Mesodermal cell (in vitro differentiated cells): Measurements from ENCODE around the gene MMP12.

Experiments
- H3K27ac ChIP-seq: 2 replicates; pipeline ENCODE4 v1.7.0; 2013; ENCODE audit warnings: mild to moderate bottlenecking, low read depth, low read length, moderate library complexity; ENCODE audit not compliant: severe bottlenecking
- H3K36me3 ChIP-seq: 2 replicates; pipeline ENCODE4 v1.7.1; 2013; ENCODE audit warnings: mild to moderate bottlenecking, low read length, moderate library complexity; ENCODE audit not compliant: control insufficient read depth, insufficient read depth
- H3K4me1 ChIP-seq: one replicate; pipeline ENCODE4 v1.7.1; 2013; ENCODE audit warnings: mild to moderate bottlenecking, low read length; ENCODE audit not compliant: insufficient read depth, control insufficient read depth, poor library complexity, severe bottlenecking
- H3K4me3 ChIP-seq: 2 replicates; pipeline ENCODE4 v1.7.0; 2013; ENCODE audit warnings: low read length, control low read depth, mild to moderate bottlenecking; ENCODE audit not compliant: insufficient read depth, poor library complexity, severe bottlenecking; ENCODE audit errors: extremely low read depth
- H3K9me3 ChIP-seq: 2 replicates; pipeline ENCODE4 v1.7.1; 2013; ENCODE audit warnings: mild to moderate bottlenecking, low read length, moderate library complexity; ENCODE audit not compliant: control insufficient read depth
- whole genome bisulfite sequencing, 2 experiments: methylation state at CpG; one replicate each; pipeline ENCODE4 v1.1.5; 2013; ENCODE audit warnings: missing lambda C conversion rate in 2 of 2; ENCODE audit not compliant: insufficient coverage in 2 of 2; 5-methylcytosine and 5-hydroxymethylcytosine counted together

The MMP12 gene

DNA sequence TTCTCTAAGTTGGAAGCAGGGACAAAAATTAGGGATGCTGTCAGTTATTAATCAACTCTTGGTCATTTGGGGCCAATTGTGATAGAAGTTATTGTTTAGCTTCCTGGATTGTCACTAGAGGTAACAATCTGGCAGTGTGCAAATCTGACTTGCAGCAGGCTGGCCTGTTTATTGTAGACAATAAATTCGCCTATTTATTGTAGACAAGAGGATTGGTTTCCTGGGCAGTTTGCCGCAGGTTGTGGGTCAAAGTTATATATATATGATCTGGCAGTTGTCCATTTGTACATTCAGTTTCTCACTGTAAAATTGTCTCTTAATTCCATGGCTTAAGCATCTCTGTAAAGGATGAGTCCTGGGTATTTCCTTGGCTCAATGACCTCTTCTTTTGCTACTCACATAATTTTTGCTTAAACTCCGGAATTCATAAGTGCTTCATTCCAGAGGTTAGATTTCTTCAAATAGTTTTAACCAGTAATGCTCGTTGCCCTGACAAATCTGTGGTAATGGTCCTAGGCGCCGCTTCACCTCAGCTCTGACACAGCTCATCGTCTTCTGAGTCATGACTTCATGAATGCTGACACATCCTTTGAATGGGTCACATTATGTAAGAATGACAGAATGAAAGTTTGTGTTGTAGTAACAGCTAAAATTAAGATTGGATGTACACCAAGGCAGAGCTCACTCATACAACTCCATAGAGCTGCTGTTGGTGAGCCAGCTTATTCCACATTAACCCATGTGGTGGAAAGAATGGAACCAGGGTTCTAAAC lies 23.6 kb downstream of the MMP12 start:
- Histone ChIP-seq H3K4me1 (no peaks in the 10 kb centered on the region), H3K36me3 (no peaks in the 10 kb centered on the region), H3K27ac (no peak overlapping the region), H3K9me3 (no peaks in the 10 kb centered on the region), H3K4me3 (no peak overlapping the region)
- 88 to 95% methylated on average over 5 to 6 of the region's 7 CpGs for WGBS, 2 experiments

GRCh38 chr11:102849311-102849710 lies 25.5 kb downstream of the MMP12 start:
- Histone ChIP-seq H3K27ac (no peak overlapping the region), H3K9me3 (no peaks in the 10 kb centered on the region)
- no CpG with 5 or more reads among the region's 1 CpG for WGBS, 2 experiments

DNA sequence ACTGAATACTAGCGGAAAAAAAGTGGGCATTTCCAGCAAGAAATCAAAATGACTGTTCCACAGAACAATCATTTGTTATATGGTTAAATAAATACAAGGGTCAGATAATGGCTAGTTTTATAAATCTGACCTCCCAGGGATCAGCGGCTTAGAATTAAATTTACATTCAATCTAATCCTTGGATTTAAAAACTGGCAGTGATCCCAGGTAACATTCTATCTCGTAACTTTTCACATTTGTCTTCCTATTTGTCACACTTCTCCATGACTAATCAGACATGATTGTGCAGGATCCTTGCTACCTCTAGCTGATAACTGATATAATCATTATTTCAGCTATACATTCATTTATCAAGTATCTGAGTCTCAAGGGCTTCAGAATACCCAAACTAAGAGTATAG lies 28.5 kb downstream of the MMP12 start:
- 95 to 100% methylated on average over 2 of the region's 3 CpGs for WGBS, 2 experiments
- Histone ChIP-seq H3K36me3 (no peaks in the 10 kb centered on the region), H3K4me3 (no peak overlapping the region), H3K4me1 (peaks cover 5% of the 10 kb centered on the region), H3K9me3 (no peaks in the 10 kb centered on the region), H3K27ac (no peak overlapping the region)

More at GRCh38 chr11:102849311-102849710, 25.5 kb downstream of the MMP12 start:
- Histone ChIP-seq H3K4me3 (no peak overlapping the region), H3K36me3 (no peaks in the 10 kb centered on the region), H3K4me1 (no peaks in the 10 kb centered on the region)

- no peaks in the 10 kb centered on the region for H3K9me3 ChIP-seq
- H3K4me1 ChIP-seq: peaks cover 5% of the 10 kb centered on the region
Observed at GRCh38 chr11:102843489-102843888, 31.3 kb downstream of the MMP12 start, which contains the start of gene MMP3. Gene MMP3, minus strand, starts transcription at chr11:102843609. Its CDS starts 63 bp downstream, at chr11:102843546.

GRCh38 chr11:102842930-102843329 lies 31.9 kb downstream of the MMP12 start:
- Histone ChIP-seq H3K4me1 (peaks cover 5% of the 10 kb centered on the region), H3K27ac (no peak overlapping the region), H3K9me3 (no peaks in the 10 kb centered on the region), H3K4me3 (no peak overlapping the region), H3K36me3 (no peaks in the 10 kb centered on the region)
- no CpG with 5 or more reads among the region's 1 CpG for WGBS, 2 experiments

More at GRCh38 chr11:102843489-102843888, 31.3 kb downstream of the MMP12 start, which contains the start of gene MMP3:
- Histone ChIP-seq H3K27ac (no peak within 1 kb of the TSS), H3K4me3 (no peak within 1 kb of the TSS), H3K36me3 (no peaks in the 10 kb centered on the region)
- 92 to 96% methylated on average over 4 of the region's 4 CpGs for WGBS, 2 experiments

- Histone ChIP-seq H3K4me3 (no peak overlapping the region), H3K4me1 (peaks cover 5% of the 10 kb centered on the region), H3K27ac (no peak overlapping the region), H3K9me3 (no peaks in the 10 kb centered on the region), H3K36me3 (no peaks in the 10 kb centered on the region)
- 69 to 78% methylated on average over 3 of the region's 5 CpGs for WGBS, 2 experiments
Observed at GRCh38 chr11:102840018-102840417, 34.8 kb downstream of the MMP12 start.

- WGBS, 2 experiments: no CpG with 5 or more reads among the region's 2 CpGs
- Histone ChIP-seq H3K4me3 (no peak overlapping the region), H3K36me3 (no peaks in the 10 kb centered on the region), H3K4me1 (no peaks in the 10 kb centered on the region), H3K27ac (no peak overlapping the region), H3K9me3 (no peaks in the 10 kb centered on the region)
Observed at GRCh38 chr11:102837646-102838045, 37.1 kb downstream of the MMP12 start.

- Histone ChIP-seq H3K4me3 (no peak overlapping the region), H3K4me1 (no peaks in the 10 kb centered on the region), H3K36me3 (no peaks in the 10 kb centered on the region), H3K27ac (no peak overlapping the region), H3K9me3 (no peaks in the 10 kb centered on the region)
- 83% methylated on average over 1 of the region's 2 CpGs; no CpG with 5 or more reads in 1 of the 2 experiments for WGBS, 2 experiments
Observed at GRCh38 chr11:102837156-102837555, 37.6 kb downstream of the MMP12 start.

- Histone ChIP-seq H3K27ac (no peak overlapping the region), H3K36me3 (no peaks in the 10 kb centered on the region), H3K9me3 (no peaks in the 10 kb centered on the region), H3K4me3 (no peak overlapping the region), H3K4me1 (no peaks in the 10 kb centered on the region)
- 69 to 74% methylated on average over 3 of the region's 3 CpGs for WGBS, 2 experiments
Observed at GRCh38 chr11:102836290-102836875, 38.4 kb downstream of the MMP12 start.

- 94 to 100% methylated on average over 2 of the region's 2 CpGs for WGBS, 2 experiments
- Histone ChIP-seq H3K4me1 (no peaks in the 10 kb centered on the region), H3K4me3 (no peak overlapping the region), H3K27ac (no peak overlapping the region), H3K36me3 (no peaks in the 10 kb centered on the region), H3K9me3 (no peaks in the 10 kb centered on the region)
Observed at GRCh38 chr11:102833731-102834130, 41.1 kb downstream of the MMP12 start.

GRCh38 chr11:102832612-102833011 lies 42.2 kb downstream of the MMP12 start:
- WGBS, 2 experiments: no CpG with 5 or more reads among the region's 7 CpGs
- H3K4me3 ChIP-seq: no peak overlapping the region

More at GRCh38 chr11:102832612-102833011, 42.2 kb downstream of the MMP12 start:
- Histone ChIP-seq H3K4me1 (no peaks in the 10 kb centered on the region), H3K9me3 (no peaks in the 10 kb centered on the region), H3K36me3 (no peaks in the 10 kb centered on the region), H3K27ac (no peak overlapping the region)
